SHP77 treated with DMSO at 0.1 percent for 48 hours (cell line): ENCODE measurements around the gene DHX36.

Experiments used
- DNase-seq: peaks from one replicate; lab custom pipeline; 2025; lab: John Stamatoyannopoulos, UW

DHX36 gene

DNA sequence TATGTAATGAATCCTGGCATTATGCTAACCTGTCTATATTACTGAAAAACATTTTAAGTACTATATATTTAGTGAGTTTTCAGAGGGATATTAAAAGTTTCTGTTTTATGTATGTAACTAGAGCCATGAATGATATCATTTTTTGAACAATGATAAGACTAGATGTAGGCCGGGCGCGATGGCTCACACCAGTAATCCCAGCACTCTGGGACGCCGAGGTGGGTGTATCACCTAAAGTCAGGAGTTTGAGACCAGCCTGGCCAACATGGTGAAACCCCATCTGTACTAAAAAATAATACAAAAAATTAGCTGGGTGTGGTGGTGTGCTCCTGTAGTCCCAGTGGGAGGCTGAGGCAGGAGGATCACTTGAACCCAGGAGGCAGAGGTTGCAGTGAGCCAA lies 34.1 kb downstream of the DHX36 start:
- no peak for DNase-seq

DNA sequence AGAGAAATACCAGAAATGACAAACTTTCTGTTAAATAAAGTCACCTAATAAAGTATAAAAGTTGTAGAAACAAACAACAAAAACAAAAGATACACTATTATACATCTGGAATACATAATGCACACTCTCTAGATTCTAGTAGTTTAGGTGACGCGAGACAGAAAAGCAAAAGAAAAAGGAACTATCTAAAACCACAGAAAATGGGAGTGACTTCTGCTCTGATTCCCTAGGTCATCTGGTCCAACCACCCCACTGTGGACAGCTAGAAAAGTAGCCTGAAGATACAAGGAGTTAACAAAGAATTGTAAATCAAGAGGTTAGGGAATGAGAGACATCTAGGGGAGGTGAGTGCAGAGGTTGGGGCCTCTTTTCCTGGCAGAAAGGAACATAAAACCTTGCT lies 39.1 kb downstream of the DHX36 start:
- DNase-seq = no peak

DNA sequence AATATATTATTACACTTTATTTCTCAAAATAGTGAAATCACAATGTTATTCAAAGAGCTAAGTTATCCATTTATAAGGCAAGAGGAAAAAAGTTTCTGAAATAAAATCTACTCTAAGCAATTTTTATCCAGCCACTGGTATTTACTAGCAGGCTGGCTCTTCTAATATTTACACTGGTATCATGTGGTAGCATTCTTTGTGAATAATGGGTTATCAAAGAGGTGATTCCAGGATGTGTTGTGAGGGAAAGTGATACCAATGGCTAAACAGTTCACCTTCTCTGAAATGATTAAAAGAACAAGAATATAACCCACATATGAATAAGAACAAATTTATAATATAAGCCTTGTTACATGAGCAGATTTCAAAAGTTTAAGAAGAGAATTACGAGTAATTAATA lies 44.1 kb downstream of the DHX36 start:
- DNase-seq = no peak

DNA sequence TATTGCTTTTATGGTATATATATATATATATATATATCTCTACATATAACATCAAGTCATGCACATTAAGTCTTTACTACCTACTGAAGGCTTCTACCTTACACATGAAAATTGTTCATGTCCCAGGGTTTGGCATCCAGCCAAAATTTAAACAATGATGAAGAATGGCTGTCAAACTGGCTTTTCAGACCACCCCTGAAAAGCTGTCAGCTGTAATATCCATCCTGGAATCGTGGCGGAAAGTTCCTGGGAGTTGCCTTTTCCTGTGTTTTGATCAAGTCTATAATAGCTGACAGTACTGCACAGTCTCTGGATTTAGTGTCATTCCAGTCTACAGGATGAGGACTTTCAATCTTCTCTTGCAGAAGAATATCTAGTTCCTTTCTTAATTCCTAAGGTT lies 48.3 kb downstream of the DHX36 start:
- DNase-seq = no peak

DNA sequence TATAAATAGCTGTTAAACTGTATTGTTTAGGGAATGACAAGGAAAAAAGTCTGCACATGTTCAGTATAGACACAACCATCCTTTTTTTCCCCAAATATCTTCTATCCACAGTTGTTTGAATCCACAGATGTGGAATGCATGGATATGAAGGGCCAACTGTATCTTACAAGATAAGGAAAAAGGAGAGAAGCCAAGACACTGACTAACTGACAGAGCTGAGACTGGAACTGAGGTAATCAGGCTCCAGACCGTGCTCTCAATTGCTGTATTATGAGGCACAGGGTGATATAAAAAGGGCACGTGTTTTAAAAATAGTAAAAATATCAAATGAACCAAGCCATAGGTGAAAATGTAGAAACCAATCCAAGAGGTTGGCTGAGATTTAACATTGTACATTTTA lies 49.0 kb downstream of the DHX36 start:
- no peak for DNase-seq

DNA sequence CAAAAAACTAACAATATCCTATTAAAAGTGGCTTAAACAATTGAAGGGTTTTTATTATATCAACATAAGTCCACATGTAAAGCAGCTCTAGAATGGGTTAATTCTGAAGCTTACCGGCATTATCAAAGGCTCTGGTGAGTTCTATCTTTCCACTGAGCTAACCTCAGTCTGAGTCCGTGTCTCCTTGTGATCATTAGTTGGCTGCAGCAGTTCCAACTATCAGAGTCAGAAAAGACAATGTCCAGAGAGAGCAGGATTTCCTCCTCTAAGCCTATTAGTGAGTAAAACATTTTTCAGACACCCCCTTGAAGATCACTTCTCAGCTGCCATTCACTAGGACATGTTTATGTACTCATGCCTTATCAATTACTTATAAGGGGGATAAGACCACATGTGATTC lies 49.9 kb downstream of the DHX36 start:
- DNase-seq = no peak

DNA sequence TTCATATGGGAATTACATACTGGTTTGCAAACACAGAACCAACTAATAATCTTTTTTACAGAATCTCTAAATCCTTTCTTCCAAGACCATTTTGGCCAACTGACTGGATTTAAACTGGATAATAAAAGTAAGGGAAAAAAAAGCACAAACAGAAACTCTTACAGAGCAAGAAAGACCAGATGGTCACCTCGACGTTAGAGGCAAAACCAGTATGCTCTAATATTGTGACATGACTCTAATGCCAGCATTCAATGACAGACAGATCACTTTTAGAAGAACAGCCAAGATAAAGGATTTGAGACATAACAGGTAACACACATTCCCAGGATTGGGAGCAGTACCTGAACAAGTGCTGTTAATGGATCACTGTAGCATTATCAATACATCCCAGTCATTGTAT lies 50.9 kb downstream of the DHX36 start:
- DNase-seq = no peak

DNA sequence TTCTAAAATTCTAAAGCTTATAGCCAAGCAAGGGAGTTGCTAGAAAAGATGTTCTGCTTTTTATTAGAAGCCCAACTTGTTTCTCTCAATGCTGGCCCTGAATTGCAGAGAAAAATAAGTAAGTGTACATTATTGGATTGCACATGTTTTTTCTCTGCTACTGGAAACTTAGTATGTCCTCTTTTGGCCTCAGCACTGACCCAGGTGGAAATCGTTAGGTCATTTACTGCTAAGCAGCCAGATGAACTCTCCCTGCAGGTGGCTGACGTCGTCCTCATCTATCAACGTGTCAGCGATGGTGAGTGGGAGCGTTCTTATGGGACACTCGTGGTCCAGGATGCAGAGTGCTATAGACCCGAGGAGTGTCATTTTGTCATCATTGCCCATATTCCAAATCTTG lies 69.8 kb downstream of the DHX36 start:
- no peak for DNase-seq

DNA sequence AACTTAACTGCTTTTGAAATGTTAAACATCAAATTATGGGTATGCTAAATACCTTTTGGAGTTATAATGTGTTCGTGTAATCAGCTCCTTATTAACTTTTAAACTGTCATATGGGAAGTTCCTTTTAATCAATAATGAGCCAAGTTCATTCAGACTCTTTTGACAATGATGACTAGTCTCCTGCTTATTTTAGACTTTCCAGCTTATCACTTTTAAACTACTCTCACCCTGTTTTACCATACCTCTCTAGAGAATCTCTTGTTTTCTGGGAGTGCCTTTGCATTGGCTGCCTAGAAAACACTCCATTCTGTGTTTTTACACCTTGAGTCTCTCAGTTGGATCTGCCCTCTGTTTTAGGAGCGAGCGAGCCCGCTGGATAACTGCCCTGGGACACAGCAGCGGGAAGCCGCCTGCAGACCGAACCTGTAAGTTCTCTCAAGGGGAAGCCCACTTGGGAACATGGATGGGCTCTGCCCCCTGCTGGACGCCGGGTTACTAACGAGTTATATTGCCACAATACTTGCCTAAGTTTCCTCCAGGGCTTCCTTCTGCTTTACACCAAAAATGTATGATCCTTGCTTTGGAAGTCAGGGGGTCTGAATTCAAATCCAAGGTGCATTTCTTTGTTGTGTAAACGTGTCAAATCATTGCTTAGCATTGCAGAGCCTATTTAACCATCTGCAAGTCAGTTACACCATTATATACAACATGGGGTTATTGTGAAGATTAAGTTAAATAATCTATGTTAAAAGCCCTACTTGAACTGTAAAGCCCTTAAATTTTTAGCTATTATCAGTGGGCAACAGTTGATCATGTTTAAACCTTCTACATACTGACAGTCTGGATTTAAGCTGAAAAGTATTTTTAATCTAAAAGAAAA lies 71.3 kb downstream of the DHX36 start:
- peak; percentile 47 for DNase-seq

DNA sequence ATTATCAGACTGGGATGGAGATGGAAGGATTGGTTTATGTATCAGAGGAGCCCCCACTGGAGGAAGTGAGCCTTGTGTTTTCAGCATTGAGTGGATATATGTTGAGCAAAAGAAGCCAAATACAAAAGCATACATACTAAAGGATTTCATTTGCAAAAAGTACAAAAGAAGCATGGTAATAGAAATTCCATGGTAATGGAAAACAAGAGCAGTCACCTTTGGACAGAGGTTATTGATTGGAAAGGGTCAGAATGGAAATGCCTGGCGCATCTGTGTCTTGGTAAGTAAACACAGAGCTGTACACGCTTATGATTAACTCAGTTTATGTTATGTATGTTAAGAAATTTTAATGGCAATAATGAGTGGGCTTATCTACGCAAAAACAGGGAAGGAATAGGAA lies 72.7 kb downstream of the DHX36 start:
- DNase-seq = no peak

DNA sequence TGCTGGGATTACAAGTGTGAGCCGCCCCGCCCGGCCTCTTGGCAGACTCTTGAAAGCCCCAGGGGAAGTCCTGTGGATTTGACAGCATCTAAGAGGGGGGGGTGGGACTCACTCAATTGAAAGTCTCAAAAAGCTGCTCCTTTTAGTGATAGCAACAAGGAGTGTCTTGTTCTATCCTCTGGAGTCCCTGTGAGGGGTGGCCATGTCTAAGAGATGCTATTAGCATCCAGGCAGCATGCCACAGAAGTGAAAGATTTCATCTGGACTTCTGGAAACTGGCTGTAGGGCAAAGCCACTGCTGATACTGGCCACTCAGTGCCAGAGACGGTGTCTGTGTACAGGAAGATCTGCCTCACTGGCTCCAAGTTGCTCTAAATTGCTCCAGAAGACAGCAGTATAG lies 74.0 kb downstream of the DHX36 start:
- no peak for DNase-seq

DNA sequence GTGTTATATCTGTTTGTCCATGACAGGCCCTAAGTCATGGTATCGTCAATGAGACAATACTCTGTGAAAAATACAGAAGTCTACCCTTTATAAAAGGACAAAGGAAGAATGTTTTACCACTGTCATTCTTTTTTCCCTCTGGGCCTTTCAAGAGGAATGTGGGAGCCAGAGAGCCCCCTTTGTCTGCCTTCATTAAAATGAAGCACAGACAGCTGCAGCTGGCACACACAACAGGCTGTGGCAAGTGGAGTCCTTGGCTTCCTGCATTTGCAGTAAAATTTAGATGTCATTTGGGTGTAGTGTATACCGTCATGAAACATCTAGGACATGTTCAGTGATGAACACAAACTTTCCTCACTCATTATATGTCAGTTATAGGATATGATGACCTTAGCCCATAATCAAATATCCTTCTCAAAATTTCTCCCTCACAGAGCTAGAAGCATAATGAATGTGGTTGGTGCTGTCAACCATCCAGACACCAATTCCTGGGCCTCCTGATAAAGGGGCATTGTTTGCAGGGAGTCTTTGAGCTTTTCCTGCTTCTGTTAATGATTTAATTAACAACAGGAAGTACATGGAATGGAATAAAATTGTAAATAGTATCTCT lies 76.4 kb downstream of the DHX36 start:
- DNase-seq = no peak

DNA sequence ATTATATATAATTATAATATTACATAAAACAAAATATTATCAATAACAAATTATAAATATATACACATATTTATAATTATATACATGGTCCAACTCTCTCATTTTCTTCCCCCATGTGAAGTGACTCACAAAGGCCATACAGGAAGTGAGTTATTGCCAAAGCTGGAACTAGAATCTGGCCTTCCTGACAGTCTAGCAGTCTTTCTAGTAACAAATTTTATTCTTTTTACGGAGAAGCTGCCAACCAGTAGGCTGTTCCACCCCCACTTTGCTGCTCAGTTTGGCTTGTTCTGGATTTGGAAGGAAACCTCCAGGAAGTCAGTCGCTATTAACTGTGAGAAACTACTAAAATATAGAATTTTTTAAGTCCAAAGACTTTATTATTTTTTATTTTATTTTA lies 79.6 kb downstream of the DHX36 start:
- no peak for DNase-seq

DNA sequence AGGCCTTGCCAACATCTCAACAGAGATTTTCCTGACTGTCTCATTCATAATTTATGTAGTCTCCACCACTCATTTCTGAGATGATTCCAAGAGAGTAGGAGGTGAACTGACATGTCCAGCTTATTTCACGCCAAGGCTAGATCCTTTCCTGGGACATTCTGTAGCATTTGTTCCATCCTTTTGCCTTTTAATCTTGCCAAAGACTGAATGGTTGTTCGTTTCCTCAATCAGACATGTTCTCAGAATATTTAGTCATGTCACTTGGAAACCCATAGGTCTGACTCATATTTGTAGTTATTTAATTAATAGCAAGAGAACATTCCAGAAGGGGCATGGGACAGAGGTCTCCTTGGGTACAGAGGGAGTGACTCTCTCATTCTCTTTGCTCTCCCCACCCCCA lies 80.9 kb downstream of the DHX36 start:
- no peak for DNase-seq

DNA sequence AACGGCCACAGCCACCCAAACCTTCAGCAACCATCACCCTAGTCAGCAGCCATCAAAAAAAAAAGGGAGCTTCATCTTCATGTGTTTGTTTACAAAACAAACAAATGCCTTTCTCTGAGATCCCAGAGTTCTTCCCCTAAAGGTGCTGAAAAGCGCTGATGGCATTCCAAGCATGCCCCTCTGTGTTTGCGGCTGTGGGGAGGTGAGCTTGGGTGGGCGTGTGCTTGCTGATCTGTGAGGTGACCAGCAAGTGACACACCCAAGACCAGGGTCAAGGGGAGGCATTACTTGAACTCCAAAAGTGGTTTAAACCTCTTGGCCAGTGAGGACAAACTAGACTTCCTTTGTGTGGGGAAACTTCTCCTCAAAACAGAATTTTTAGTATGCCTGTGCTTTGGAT lies 81.5 kb downstream of the DHX36 start:
- DNase-seq = no peak

DNA sequence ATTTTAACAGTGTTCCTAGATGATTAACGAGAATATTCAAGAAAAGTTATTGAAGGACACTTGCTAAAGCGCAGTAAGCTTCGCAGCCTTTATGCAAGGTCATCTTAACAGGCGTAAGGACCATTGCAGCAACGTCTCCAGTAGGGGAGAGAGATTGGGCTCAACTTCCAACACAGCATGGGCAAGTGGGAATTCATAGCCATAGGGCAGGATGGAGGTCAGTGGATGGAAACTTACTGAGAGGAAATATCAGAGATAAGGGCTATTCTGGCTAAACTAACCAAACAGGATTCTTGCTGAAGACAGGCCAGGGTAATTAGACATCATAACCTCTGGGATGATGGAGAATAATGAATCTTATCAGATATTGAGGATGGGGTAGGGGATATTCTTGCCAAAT lies 82.8 kb downstream of the DHX36 start:
- no peak for DNase-seq

DNA sequence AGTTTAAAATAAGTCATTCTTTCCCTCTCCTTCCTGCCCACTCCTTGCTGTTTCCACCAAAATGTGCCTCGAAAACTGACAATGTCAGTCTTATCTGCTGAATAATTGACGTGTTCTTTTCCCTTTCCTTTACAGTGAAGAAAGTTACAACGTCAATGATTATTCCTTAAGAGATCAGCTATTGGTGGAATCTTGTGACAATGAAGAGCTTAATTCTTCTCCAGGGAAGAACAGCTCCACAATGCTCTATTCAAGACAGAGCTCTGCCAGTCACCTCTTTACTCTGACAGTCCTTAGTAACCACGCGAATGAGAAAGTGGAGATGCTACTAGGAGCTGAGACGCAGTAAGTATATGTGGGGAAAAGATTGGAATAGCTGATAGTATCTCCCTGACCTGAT lies 84.1 kb downstream of the DHX36 start:
- no peak for DNase-seq

DNA sequence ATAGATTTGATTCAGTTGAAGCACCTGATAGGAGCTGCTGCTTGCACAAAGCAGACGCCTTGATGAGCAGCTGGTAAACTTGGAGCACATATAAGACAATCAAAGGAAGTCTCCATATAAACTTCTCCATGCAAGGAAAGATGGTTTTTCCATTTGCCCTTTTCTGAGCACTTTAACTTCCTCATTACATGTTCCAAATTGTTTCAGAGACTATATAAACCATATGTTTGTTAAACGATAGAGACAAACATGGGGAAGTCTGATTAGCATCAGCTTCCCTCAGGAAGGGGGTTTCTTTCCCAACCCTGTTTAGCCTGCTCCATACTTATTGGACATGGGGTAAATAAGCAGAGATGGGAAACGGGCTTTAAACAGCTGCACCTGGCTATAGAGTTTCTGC lies 88.0 kb downstream of the DHX36 start:
- no peak for DNase-seq

DNA sequence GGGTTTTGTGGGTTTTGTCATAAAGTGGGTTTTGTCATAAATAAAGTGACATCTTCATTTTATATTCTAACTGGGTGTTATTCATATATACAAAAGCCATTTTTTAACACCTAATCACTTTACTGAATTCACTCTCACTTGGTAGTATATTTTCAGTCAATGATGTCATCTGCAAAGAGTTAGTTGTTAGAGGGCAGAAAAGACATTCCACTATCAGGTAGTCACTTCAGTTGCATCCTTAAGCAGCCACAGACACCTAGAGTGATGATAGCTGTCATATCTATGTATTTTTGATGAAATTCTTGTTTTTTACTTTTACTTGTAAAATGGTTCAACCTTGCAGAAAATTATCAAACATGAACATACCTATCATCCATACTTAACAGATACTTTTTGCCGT lies 89.0 kb downstream of the DHX36 start:
- no peak for DNase-seq

DNA sequence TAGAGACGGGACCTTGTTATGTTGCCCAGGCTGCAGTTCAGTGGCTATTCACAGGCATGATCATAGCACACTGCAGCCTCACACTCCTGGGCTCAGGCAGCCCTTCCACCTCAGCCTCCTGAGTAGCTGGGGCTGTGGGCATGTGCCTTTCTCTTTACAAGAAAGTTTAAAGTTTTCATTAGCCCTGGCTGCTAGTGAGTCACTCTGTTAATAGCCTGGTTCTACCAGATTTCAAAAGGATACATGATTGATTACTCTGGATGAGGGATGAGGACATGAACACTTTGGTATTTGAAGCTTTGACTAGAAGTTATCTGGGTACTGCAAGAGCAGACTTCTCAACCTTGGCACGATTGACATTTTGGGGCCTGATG lies 95.1 kb downstream of the DHX36 start:
- DNase-seq = no peak

DNA sequence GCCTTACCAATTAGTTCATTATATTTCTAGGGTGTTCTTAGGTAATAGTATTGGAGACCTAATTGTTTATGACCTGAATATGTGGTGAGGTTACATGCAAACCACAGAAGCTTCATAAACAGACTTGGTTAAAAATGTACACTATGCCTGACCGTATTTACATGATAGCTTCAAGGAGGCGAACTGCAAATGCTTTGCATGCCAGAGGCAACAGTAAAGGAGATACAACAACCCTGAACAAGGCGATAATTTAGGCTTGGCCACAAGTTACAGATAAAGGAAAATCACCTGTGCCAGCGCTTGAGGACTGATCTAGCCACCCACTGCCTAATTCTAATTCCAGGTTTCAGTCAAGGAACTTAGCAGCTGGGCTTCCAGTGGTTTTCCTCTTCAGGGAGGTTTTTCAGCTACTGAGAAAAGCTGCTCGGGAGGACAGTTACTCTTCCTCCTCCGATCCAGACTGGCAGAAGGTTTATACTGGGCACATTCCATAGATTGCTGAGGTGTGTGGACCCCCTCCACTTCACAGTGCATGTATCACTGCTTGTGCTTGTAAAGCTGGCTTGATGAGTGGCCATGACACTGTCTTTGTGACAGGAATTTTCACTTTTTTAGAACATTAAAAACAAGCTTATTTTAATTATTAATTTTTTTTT lies 95.6 kb downstream of the DHX36 start:
- no peak for DNase-seq

DNA sequence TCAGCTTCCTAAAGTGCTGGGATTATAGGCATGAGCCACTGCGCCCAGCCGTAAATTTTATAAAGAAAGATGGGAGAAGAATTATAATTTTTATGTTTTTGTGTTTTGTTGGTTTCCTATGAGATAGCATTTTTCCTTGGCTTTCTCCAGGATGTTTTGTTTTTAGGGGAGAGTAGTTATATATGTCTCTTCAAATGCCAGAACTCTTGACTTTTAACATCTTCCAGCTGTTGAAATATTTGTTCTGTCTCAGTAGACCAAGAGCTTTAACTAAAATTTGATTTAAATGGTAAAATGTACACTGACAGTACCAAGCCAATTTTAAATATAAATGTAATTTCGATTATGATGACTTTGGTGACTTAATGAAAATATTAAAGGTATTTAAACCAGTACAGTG lies 96.8 kb downstream of the DHX36 start:
- no peak for DNase-seq

DNA sequence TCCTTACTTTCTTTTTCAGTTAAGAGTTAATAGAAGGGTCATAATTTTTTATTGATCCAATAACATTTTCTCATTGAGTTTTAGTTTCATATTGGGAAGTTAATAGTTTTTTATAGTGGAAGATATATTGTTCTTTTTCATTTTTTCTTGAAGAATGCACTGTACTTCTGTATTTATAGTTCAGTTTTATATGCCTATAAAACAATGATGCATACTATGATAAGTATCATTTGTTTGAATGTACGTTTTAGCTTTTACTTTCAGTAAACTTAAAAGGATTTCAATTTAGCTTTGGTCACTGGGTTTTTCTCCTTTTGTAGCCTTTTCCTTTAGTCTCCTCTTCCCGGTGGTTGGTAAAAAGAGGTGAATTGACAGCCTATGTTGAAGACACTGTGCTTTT lies 98.8 kb downstream of the DHX36 start:
- DNase-seq = no peak

DNA sequence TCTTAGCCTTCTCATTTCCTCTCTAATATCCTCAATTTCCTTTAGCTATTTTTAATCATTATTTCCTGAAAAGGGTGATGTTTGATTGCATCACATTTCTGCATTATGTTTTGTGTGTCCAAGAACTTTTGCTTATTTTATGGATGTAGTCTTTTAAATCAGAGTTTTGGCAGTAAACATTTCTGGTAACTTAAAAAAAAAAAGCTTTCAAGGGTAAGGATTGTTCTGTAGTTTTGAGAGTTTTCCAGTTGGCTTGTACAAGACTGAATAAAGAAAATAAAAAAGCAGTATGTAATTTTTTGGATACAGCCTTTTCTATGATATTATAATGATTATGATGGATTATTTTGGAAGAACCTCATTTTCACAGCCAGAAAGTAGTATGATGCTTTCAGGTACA lies 99.4 kb downstream of the DHX36 start:
- no peak for DNase-seq
